H7 (cell line): ENCODE data around the gene FLYWCH1. TPM values are rescaled to one million over a fixed set of nuclear protein-coding genes. Genes with fewer than 3 reads are reported as not detected.
"Not testable (repeated sequence)": the region's sequence is repeated elsewhere in the genome, so short reads cannot be mapped to it uniquely, and the experiment has no call there.

Source experiments
- DNase-seq: peaks from one replicate; pipeline ENCODE4 v3.0.0; 2012
- H3K27me3 ChIP-seq: 2 replicates; pipeline ENCODE4 v1.6.0; 2011; ENCODE audit warnings: mild to moderate bottlenecking, low read length; ENCODE audit not compliant: control insufficient read depth, insufficient read depth
- H3K36me3 ChIP-seq: replicated peaks from 2 replicates; pipeline ENCODE4 v1.5.1; 2011; ENCODE audit warnings: low read length; ENCODE audit not compliant: control insufficient read depth, insufficient read depth
- H3K4me3 ChIP-seq: 2 replicates; pipeline ENCODE4 v1.5.1; 2011; ENCODE audit warnings: low read depth, mild to moderate bottlenecking, control low read depth, low read length, moderate library complexity; ENCODE audit not compliant: insufficient read depth
- total RNA-seq: library from RNA; depleted of rRNA; stranded (reverse); fragments of >200 nt; shearing (Covaris generic); gene quantifications from 2 replicates; pipeline ENCODE4 v1.2.3, GENCODE V29; 2014

The FLYWCH1 gene
- total RNA-seq, 1 experiment from 2014 or later: 22.7 TPM

DNA sequence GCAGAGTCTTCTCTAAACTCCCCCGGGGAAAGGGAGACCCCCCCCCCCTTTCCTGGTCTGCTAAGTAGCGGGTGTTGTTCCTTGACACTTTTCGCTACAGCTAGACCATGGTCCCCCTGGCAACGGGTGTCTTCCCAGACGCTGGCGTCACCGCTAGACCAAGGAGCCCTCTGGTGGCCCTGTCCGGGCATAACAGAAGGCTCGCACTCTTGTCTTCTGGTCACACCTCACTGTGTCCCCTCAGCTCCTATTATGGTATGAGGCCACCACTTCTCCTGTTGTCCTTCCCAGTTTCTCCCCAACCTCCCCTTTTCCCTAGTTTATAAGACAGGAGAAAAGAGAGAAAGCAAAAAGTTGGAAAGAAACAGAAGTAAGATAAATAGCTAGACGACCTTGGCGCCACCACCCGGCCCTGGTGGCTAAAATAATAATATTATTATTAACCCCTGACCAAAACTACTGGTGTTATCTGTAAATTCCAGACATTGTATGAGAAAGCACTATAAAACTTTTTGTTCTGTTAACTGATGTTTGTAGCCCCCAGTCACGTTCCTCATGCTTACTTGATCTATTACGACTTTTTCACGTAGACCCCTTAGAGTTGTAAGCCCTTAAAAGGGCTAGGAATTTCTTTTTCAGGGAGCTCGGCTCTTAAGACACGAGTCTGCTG lies 4.5 kb upstream of the FLYWCH1 start:
- not testable (repeated sequence) for H3K27me3 ChIP-seq, H3K36me3 ChIP-seq, DNase-seq, H3K4me3 ChIP-seq

DNA sequence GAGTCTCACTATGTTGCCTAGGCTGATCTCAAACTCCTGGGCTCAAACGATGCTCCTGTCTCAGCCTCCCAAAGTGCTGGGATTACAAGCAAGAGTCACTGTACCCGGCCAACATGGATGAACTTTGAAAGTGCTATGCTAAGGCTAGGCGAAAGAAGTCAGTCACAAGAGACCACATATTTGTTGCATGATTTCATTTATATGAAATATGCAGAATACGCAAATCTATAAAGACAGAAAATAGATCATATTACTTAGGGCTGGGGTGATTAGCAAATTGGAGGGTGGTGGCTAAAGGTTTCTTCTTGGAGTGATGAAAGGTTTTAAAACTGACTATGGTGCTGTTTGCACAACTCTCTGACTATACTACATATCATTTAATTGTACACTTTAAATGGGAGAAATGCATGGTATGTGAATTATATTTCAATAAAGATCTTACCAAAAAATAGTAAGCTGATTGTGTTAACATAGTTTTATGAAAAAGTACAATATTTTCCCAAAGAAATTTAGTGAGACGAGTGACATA lies 1.2 kb upstream of the FLYWCH1 start:
- H3K36me3 ChIP-seq: peaks cover 4% of the 10 kb centered on the region

DNA sequence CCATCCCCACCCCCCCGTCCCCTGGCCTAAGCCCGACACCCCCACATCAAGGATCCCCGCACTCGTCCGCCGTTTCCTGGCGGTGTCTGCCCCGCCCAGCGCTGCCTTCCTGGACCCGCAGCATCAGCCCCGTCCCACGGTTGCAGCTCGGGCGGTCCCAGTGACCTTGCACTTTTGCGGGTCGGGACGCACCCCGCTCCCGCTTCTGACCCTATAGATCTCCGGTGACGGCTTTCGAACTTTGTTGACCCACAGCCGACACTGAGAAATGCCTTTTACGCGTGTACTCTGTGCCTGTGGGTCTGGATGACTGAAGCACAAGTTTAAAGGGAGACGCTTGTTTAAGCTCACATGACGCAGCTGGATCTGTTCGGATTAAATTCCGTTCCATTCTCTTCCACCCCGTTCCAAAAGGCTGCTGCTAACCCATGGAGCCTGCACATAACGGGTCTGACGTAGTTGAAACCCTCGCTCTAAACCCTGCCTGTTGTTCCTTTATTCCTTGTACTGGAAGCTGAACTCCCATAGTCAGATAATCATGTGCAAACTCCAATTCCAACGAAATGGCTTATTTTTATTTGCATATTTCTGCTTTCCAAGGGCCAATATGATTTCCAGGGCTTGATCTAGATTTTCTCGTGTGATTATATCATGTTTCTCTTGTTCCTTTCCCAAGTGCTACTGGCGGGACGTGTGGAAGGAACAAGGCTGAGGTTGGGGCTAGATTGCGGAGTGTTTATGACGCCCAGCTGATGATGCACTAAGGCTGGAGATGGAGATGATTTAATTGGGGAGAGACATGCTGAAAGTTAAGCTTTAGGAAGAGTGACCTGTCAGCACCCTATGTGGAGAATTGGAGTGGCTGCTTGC lies 834 bp downstream of the FLYWCH1 start:
- peaks cover 4% of the 10 kb centered on the region for H3K36me3 ChIP-seq
- peak; percentile 38 for DNase-seq
- peak overlapping the region; percentile 86 for H3K4me3 ChIP-seq
- peaks cover 7% of the 10 kb centered on the region for H3K27me3 ChIP-seq

More for the DNA sequence above, 1.2 kb upstream of the FLYWCH1 start:
- Histone ChIP-seq H3K27me3 (peaks cover 7% of the 10 kb centered on the region), H3K4me3 (no peak overlapping the region)
- no peak for DNase-seq

DNA sequence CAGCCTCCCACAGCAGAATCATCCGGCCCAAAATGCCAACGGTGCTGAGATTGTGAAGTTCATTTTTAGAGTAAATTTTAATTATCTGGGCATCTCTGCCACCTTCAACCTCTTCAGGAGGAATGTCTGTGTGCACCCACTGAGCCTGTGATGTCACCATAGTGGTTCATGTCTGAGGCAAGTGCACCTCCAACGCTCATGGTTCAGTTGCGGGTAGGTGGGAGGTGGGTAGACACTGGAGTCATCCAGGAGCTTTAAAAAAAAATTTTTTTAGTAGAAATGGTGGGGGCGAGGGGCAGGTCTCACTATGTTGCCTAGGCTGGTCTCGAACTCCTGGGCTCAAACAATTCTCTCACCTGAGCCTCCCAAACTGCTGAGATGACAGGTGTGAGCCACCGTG lies 1.9 kb downstream of the FLYWCH1 start:
- Histone ChIP-seq H3K27me3 (peaks cover 7% of the 10 kb centered on the region), H3K4me3 (no peak overlapping the region), H3K36me3 (peaks cover 4% of the 10 kb centered on the region)
- no peak for DNase-seq

DNA sequence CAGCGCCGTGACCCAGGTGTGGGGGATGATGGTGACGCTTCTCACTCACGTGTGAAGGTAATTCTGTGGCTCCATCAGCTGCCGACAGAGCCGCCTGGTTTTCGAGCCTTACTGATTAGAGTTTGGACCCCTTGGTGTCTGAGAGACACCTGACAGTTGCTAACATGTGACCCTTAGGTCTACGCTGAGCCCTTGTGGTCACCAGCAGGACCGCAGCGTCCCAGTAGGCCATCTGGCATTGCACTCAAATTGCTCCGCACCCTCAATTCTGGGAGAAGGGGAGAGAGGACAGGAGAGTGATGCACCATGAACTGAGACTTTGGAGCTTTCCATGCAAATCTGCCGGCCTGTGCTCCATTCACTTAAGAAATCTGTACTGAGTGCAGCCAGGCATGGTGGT lies 2.5 kb downstream of the FLYWCH1 start:
- peaks cover 7% of the 10 kb centered on the region for H3K27me3 ChIP-seq
- peak; percentile 40 for DNase-seq
- no peak overlapping the region for H3K4me3 ChIP-seq
- peaks cover 4% of the 10 kb centered on the region for H3K36me3 ChIP-seq

DNA sequence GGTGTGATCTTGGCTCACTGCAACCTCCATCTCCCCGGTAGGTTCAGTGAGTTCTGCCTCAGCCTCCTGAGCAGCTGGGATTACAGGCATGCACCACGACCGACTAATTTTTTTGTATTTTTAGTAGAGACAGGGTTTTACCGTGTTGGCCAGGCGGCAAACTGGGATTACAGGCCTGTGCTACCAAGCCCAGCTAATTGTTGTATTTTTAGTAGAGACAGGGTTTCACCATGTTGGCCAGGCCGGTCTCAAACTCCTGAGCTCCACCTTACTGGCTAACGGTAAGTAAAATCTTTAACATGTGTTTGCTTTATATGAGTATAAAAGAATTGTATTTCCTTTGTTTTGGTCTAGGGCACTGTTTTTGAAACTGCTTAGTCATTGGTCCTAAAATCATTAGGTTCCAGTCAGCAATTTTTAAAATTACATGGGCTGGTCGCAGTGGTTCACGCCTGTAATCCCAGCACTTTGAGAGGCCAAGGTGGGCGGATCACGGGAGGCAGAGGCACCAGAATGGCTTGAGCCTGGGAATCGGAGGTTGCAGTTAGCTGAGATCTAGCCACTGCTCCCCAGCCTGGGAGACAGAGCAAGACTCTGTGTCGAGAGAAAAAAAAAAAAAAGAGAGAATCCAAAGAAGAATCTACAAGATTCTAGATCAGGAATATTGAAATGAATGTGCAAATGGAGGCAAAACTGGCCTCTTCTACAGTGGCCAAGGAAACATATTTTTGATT lies 3.6 kb downstream of the FLYWCH1 start:
- DNase-seq: no peak
- peaks cover 7% of the 10 kb centered on the region for H3K27me3 ChIP-seq
- no peak overlapping the region for H3K4me3 ChIP-seq
- H3K36me3 ChIP-seq: peaks cover 4% of the 10 kb centered on the region

DNA sequence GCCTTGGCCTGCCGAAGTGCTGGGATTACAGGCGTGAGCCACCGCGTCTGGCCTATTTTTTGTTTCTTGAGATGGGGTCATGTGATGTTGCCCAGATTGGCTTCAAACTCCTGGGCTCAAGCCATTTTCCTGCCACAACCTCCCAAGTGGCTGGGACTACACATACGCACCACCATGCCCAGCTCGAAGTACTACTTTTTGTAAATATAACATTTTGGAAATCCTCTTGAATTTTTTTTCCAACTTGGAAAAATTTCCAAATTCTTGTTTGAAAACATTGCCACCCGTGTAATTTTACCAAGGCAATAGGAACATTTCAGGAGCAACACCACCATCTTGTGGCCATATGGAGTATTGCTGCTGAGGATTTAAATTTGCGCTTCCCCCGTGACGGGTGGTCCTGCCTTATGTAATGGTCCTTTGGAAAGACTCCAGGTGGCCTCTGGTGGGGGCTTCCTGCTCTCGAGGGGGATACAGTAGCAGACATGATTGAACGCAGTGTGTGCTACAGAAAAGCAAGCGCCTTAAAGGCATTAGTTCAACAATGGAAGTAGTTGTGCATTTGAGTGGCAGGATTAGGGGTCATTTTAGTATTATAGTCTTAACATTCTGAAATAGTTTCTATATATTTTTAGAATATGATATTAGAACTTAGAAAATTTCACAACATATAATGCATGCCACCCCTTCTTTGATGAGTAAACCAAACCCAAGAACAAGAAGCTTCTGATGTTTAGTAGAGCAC lies 8.0 kb downstream of the FLYWCH1 start:
- Histone ChIP-seq H3K27me3 (no peaks in the 10 kb centered on the region), H3K4me3 (no peak overlapping the region), H3K36me3 (no peaks in the 10 kb centered on the region; the same call in 1 of the 2 replicates)
- DNase-seq: peak; percentile 81

DNA sequence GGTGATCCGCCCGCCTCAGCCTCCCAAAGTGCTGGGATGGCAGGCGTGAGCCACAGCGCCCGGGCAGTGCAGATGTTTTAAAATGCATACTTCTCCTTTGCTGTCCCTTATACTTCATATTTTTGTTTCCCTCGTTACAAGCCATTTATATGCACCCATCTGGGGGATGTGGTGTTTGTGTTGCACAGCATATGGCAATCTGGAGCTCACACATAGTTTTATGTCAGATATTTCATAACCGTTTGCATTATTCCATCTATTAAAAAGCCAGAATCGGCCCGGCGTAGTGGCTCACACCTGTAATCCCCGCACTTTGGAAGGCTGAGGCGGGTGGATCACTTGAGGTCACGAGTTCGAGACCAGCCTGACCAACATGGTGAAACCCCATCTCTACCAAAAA lies 11.8 kb downstream of the FLYWCH1 start:
- no peak for DNase-seq
- Histone ChIP-seq H3K27me3 (no peaks in the 10 kb centered on the region), H3K4me3 (no peak overlapping the region), H3K36me3 (no peaks in the 10 kb centered on the region)

DNA sequence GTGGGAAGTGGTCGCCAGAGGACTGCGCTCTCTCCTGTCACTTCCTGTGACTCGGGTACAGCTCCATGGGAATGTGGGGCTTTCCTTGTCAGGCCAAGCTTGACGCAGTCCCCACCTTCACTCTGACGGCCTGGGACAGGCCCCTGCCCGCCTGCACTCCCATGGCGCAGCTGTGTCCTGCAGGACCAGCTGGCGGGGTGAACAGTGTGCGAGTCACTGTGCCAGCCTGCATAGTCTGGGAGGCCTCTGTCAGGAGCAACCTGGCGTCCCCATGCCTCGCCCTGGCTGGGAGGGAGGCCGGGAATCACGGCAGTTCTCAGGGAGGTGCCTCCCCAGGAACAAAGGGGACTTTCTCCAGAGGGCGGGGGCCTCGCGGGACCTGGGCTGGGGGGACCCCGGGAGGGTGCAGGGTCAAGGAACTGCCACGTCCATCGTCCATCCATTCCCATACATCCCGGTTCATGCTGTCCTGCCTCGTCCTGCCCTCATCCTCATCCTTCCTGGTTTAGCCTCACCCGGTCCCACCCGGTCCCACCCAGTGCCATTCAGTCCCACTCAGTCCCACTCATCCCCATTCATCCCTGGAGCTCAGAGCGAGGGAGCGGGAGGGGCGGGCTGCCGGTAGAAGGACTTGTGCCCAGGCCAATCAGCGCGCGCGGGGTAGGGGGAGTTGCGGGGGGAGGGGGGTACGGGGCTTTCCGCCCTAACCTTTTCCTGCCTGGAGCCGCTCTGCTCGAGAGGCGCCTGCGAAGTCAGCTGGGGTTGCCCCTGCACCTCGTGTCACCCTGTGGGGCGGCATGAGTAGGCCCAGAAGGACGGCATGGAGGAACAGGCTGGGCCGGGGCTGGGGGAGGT lies 13.4 kb downstream of the FLYWCH1 start:
- no peaks in the 10 kb centered on the region for H3K27me3 ChIP-seq
- DNase-seq: peak; percentile 98
- peaks cover 1% of the 10 kb centered on the region; the same call in 1 of the 2 replicates for H3K36me3 ChIP-seq
- H3K4me3 ChIP-seq: peak overlapping the region; percentile 29

DNA sequence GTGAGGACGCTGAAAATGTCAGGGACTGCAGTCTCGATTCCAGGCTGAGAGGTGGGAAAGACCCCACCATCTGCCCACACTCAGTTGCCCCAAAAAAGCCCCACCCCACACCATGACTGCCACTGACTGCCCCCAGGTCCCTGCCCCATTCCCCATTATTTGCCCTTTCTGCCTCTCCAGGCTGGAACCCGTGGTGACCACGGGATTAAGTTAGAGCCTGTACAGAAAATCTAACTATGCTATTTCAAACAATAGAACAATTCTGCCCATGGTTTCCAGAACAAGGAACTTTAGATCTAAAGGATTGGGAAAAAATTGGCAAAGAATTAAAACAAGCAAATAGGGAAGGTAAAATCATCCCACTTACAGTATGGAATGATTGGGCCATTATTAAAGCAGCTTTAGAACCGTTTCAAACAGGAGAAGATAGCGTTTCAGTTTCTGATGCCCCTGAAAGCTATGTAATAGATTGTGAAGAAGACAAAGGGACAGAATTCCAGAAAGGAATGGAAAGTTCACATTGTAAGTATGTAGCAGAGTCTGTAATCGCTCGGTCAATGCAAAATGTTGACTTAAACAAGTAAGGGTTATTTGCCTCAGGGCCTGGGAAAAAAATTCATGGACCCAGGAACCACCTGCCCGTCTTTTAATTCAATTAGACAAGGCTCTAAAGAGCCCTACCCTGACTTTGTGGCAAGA lies 14.4 kb downstream of the FLYWCH1 start:
- peak overlapping the region; percentile 25 for H3K4me3 ChIP-seq
- H3K27me3 ChIP-seq: no peaks in the 10 kb centered on the region
- DNase-seq: no peak
- peaks cover 1% of the 10 kb centered on the region; the same call in 1 of the 2 replicates for H3K36me3 ChIP-seq

DNA sequence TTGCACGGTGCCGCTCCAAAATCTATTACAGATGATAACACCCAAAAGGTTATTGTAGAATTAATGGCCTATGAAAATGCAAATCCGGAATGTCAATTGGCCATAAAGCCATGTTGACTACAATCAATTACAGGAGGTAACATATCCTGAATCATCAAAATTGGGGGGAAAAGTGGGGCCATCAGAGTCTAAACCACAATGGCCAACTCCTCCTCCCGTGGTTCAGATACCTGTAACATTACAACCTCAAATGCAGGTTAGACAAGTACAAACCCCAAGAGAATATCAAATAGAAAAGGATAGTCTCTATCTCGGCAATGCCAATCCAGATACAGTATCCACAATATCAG lies 14.9 kb downstream of the FLYWCH1 start:
- H3K27me3 ChIP-seq: no peaks in the 10 kb centered on the region
- no peak overlapping the region for H3K4me3 ChIP-seq
- H3K36me3 ChIP-seq: peaks cover 1% of the 10 kb centered on the region; the same call in 1 of the 2 replicates
- no peak for DNase-seq

DNA sequence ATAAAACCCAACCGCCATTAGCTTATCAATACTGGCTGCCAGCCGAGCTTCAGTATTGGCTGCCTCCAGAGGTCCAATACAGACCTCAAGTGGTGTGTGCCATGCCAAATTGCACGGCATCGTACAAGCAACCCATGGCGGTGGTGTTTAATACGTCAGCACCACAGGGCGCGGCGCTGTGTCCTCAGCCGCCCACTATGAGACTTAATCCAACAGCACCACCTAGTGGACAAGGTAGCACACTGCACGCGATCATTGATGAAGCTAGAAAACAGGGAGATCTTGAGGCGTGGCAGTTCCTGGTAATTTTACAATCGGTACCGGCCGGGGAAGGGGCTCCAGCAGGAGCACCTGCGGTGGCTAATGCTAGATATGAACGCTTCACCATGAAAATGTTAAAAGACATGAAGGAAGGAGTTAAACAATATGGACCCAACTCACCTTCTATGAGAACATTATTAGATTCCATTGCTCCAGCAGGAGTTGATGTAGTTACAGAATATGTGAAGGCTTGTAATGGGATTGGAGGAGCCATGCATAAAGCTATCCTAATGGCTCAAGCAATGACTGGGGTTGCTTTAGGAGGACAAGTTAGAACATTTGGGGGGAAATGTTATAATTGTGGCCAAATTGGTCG lies 15.4 kb downstream of the FLYWCH1 start:
- Histone ChIP-seq H3K27me3 (no peaks in the 10 kb centered on the region), H3K36me3 (peaks cover 1% of the 10 kb centered on the region; the same call in 1 of the 2 replicates), H3K4me3 (no peak overlapping the region)
- DNase-seq: peak; percentile 84
